Nucleus accumbens (tissue), 56 donors: Measurements from ENCODE around the gene RASSF8.

Source experiments
- DNase-seq, 56 donors: peaks; one replicate each; lab custom pipeline; 2025; lab: John Stamatoyannopoulos, UW

RASSF8 gene

GRCh38 chr12:25990495-25990894, 32.0 kb downstream of the RASSF8 start:
- no peak for DNase-seq

- DNase-seq, result no peak
Measured at GRCh38 chr12:25992026-25992782, 33.7 kb downstream of the RASSF8 start.

- DNase-seq, result no peak
Measured at GRCh38 chr12:25993901-25994651, 35.6 kb downstream of the RASSF8 start.

- DNase-seq, result no peak
Measured at GRCh38 chr12:25994901-25995625, 36.6 kb downstream of the RASSF8 start.

GRCh38 chr12:25995906-25996305, 37.4 kb downstream of the RASSF8 start:
- no peak for DNase-seq

- DNase-seq, result no peak
Measured at GRCh38 chr12:25996677-25997076, 38.2 kb downstream of the RASSF8 start.

- DNase-seq, result no peak
Measured at GRCh38 chr12:25997201-25997963, 38.9 kb downstream of the RASSF8 start.

GRCh38 chr12:26000898-26001297, 42.4 kb downstream of the RASSF8 start:
- no peak for DNase-seq

GRCh38 chr12:26001530-26001929, 43.0 kb downstream of the RASSF8 start:
- no peak for DNase-seq

GRCh38 chr12:26003065-26003464, 44.6 kb downstream of the RASSF8 start:
- no peak for DNase-seq

GRCh38 chr12:26007566-26007965, 49.1 kb downstream of the RASSF8 start:
- no peak for DNase-seq

GRCh38 chr12:26009593-26009992, 51.1 kb downstream of the RASSF8 start:
- no peak for DNase-seq

- no peak for DNase-seq
Measured at GRCh38 chr12:26010293-26010821, 51.9 kb downstream of the RASSF8 start.

- DNase-seq, result no peak
Measured at GRCh38 chr12:26011099-26011498, 52.6 kb downstream of the RASSF8 start.

- no peak for DNase-seq
Measured at GRCh38 chr12:26014085-26014484, 55.6 kb downstream of the RASSF8 start.

- no peak for DNase-seq
Measured at GRCh38 chr12:26016516-26016915, 58.0 kb downstream of the RASSF8 start.

GRCh38 chr12:26017484-26018211, 59.2 kb downstream of the RASSF8 start:
- DNase-seq, result peak in 5 of 56 donors; percentile 8 to 27 (median 13)

- no peak for DNase-seq
Measured at GRCh38 chr12:26018926-26019325, 60.4 kb downstream of the RASSF8 start.

- DNase-seq, result no peak
Measured at GRCh38 chr12:26021534-26021933, 63.1 kb downstream of the RASSF8 start.

GRCh38 chr12:26022043-26022442, 63.6 kb downstream of the RASSF8 start:
- no peak for DNase-seq
